Lung (tissue), 12 donors: Measurements from ENCODE around the gene GCGR. TPM values are rescaled to one million over a fixed set of nuclear protein-coding genes. Genes with fewer than 3 reads are reported as not detected.

Source experiments
- ATAC-seq: fragments of 200-7000 bp; cut with Tn5 transposase; one replicate; pipeline ENCODE4 v1.9.1; 2020; ENCODE audit warnings: moderate number of reproducible peaks; ENCODE audit not compliant: insufficient read depth, low FRiP score
- DNase-seq, 3 donors: peaks; one replicate each; pipeline ENCODE4 v3.0.0-alpha.2; 2013 to 2017
- H3K27ac ChIP-seq, 2 donors: one replicate each; pipeline ENCODE4 v1.5.1; 2013; ENCODE audit warnings: mild to moderate bottlenecking in 2 of 2, moderate library complexity in 2 of 2, control low read depth in 1 of 2, inconsistent platforms in 1 of 2, low read depth in 1 of 2, low read length in 1 of 2
- H3K27me3 ChIP-seq, 3 donors: one replicate each; pipeline ENCODE4 v1.5.1; 2013; ENCODE audit warnings: low read length in 2 of 3; ENCODE audit not compliant: control insufficient read depth in 3 of 3, insufficient read depth in 3 of 3
- H3K36me3 ChIP-seq, 4 donors: one replicate each; pipeline ENCODE4 v1.5.1; 2013; ENCODE audit warnings: low read length in 4 of 4, mild to moderate bottlenecking in 1 of 4, moderate library complexity in 1 of 4; ENCODE audit not compliant: control insufficient read depth in 4 of 4, insufficient read depth in 4 of 4
- H3K4me1 ChIP-seq, 5 donors: one replicate each; pipeline ENCODE4 v1.5.1; 2013; ENCODE audit warnings: low read length in 5 of 5, mild to moderate bottlenecking in 2 of 5, moderate library complexity in 1 of 5; ENCODE audit not compliant: control insufficient read depth in 5 of 5, insufficient read depth in 5 of 5
- H3K4me3 ChIP-seq: one replicate; pipeline ENCODE4 v1.5.1; 2013; ENCODE audit warnings: mild to moderate bottlenecking, control low read depth, moderate library complexity
- H3K9ac ChIP-seq, 2 donors: one replicate each; pipeline ENCODE4 v1.5.1; 2013; ENCODE audit warnings: low read length in 2 of 2, control low read depth in 1 of 2; ENCODE audit not compliant: insufficient read depth in 1 of 2
- H3K9me3 ChIP-seq, 4 donors: one replicate each; pipeline ENCODE4 v1.5.1; 2013; ENCODE audit warnings: low read length in 3 of 4, mild to moderate bottlenecking in 1 of 4, moderate library complexity in 1 of 4; ENCODE audit not compliant: control insufficient read depth in 4 of 4, insufficient read depth in 3 of 4
- WGBS, 2 donors: extraction: QIAGEN DNeasy Blood & Tissue Kit; methylation state at CpG; one replicate each; pipeline ENCODE4 v1.1.7; 2013; 5-methylcytosine and 5-hydroxymethylcytosine counted together
- polyA plus RNA-seq, 2 donors: library from polyadenylated mRNA; stranded (reverse); fragments of 200-250 nt; gene quantifications; one replicate each; pipeline ENCODE4 v1.2.1, GENCODE V29; 2013
- total RNA-seq, 2 donors: library from RNA; depleted of rRNA in 1 of 2; stranded (reverse); fragments of >200 nt in 1 of 2; gene quantifications; one replicate each; pipeline ENCODE4 v1.2.1, GENCODE V29; 2014 to 2021
- TF ChIP-seq, protein P1 (sequence below): IDR thresholded peaks from 2 replicates; pipeline ENCODE4 v1.5.1; 2012; ENCODE audit warnings: mild to moderate bottlenecking; ENCODE audit errors: control extremely low read depth, extremely low read depth
- donor health status: control.
- donor health status: control.
- donor health status: Bipolar disorder and iron deficiency.
- donor health status: healthy.
- donor health status: DM: yes; HTN: yes; CAD: no.

The GCGR gene
- total and polyA plus RNA-seq, 4 donors, result 0.09 to 0.12 (median 0.11) TPM; not detected in 1

DNA sequence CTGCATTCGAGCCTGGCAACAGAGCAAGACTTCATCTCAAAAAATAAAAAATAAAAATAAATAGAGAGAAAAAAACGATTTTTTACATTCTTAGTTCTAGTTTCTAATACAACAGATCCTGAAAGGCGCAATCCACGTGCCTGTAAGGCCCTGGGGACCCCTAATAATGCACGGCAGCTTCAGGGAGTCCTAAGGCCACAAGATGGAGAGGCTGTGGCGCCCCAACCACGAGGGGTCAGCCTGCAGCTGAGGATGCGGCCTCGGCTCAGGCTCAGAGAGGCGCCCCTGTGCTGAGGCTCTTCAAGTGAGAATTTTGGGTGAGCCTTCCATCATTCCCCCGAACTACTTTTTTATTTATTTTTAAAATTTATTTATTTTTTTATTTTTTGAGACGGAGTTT is 45.5 kb downstream of the GCGR start:
- H3K36me3 ChIP-seq, result peaks cover 21 to 64% (median 28%) of the 10 kb centered on the region in 4 donors
- H3K27me3 ChIP-seq, result no peaks in the 10 kb centered on the region
- H3K9me3 ChIP-seq, result no peaks in the 10 kb centered on the region
- H3K4me3 ChIP-seq, result no peak overlapping the region
- TF ChIP-seq, protein P1, sequence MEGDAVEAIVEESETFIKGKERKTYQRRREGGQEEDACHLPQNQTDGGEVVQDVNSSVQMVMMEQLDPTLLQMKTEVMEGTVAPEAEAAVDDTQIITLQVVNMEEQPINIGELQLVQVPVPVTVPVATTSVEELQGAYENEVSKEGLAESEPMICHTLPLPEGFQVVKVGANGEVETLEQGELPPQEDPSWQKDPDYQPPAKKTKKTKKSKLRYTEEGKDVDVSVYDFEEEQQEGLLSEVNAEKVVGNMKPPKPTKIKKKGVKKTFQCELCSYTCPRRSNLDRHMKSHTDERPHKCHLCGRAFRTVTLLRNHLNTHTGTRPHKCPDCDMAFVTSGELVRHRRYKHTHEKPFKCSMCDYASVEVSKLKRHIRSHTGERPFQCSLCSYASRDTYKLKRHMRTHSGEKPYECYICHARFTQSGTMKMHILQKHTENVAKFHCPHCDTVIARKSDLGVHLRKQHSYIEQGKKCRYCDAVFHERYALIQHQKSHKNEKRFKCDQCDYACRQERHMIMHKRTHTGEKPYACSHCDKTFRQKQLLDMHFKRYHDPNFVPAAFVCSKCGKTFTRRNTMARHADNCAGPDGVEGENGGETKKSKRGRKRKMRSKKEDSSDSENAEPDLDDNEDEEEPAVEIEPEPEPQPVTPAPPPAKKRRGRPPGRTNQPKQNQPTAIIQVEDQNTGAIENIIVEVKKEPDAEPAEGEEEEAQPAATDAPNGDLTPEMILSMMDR, result no peak
- 94 to 97% methylated on average over 12 of the region's 12 CpGs for WGBS, 2 donors
- no peak for DNase-seq
- H3K27ac ChIP-seq, result no peak overlapping the region
- H3K4me1 ChIP-seq, result no peaks in the 10 kb centered on the region
- no peak overlapping the region for H3K9ac ChIP-seq
- ATAC-seq, result no peak

DNA sequence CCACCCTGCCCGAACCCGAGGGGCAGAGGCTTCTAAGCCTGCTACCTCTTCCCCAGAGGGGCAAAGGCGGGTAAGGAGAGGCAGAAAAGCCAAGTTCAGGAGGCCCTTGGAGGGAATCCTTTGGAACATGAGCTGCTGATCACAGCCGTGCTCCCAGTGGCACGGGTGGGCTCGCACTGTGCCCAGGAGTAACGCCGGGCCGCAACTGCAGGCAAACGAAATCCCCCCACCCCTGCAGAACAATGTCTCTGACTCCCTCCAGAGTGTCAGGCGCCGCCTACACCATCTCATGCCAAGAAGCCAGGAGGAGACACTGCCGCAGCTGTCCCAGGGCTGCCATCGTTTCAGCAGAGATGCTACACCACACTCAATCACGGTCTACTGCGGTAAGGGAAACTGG is 47.5 kb downstream of the GCGR start:
- Histone ChIP-seq H3K27ac (no peak overlapping the region), H3K4me3 (no peak overlapping the region), H3K36me3 (peaks cover 11 to 58% (median 22%) of the 10 kb centered on the region in 4 donors), H3K27me3 (no peaks in the 10 kb centered on the region), H3K9ac (no peak overlapping the region), H3K4me1 (peaks cover 0 to 4% (median 0%) of the 10 kb centered on the region in 5 donors), H3K9me3 (no peaks in the 10 kb centered on the region)
- DNase-seq (no peak), ATAC-seq (no peak)
- TF ChIP-seq, protein P1, result no peak
- 96% methylated on average over 16 of the region's 16 CpGs for WGBS, 2 donors

DNA sequence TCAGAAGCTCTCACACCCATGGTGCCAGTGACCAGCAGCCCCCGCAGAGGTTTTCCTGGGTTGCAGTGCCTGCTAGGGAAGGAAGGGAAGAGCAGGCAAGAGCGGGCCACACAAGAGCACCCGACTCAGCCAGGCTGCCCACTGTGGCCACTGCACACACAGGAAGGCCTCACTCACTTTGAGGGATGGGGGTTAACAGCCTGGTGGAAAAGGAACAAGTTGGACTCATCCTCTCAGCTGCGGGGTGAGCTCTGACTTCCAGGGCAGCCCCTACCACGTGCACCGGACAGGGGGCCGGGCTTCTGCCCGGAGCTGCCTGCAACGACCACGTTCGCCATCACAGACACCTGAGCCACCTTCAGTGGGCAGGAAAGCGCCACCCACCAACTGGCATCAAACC is 48.3 kb downstream of the GCGR start:
- Histone ChIP-seq H3K27ac (no peak overlapping the region), H3K27me3 (no peaks in the 10 kb centered on the region), H3K9ac (no peak overlapping the region), H3K36me3 (peaks cover 6 to 50% (median 19%) of the 10 kb centered on the region in 4 donors), H3K9me3 (no peaks in the 10 kb centered on the region), H3K4me1 (peaks cover 0 to 4% (median 0%) of the 10 kb centered on the region in 5 donors), H3K4me3 (no peak overlapping the region)
- no peak for ATAC-seq
- TF ChIP-seq, protein P1, result no peak
- WGBS, 2 donors, result 91 to 93% methylated on average over 12 of the region's 12 CpGs
- no peak for DNase-seq
